Keratinocyte (primary cell): ENCODE results near the gene GP5. TPM values are rescaled to one million over a fixed set of nuclear protein-coding genes. Genes with fewer than 3 reads are reported as not detected.

Experiments
- DNase-seq: peaks from one replicate; pipeline ENCODE4 v3.0.0-alpha.2; 2011; ENCODE audit warnings: low read depth, missing footprints, low spot score
- FAIRE-seq: peaks from 2 replicates; lab custom pipeline; 2011; peaks lifted over from hg19 to GRCh38; lab: Jason Lieb, UNC
- H2AFZ ChIP-seq: 2 replicates; pipeline ENCODE4 v1.6.0; 2012; ENCODE audit warnings: low read length, control low read depth, inconsistent platforms; ENCODE audit not compliant: control insufficient read depth
- H3K27ac ChIP-seq: 2 replicates; pipeline ENCODE4 v1.5.1; 2011; ENCODE audit warnings: low read length; ENCODE audit not compliant: control insufficient read depth, insufficient read depth
- H3K27me3 ChIP-seq: 3 replicates; pipeline ENCODE4 v1.6.0; 2011; ENCODE audit warnings: low read length; ENCODE audit not compliant: control insufficient read depth, insufficient read depth; ENCODE audit errors: extremely low read depth
- H3K36me3 ChIP-seq, 2 experiments: 2 replicates in 1 of 2; 3 replicates in 1 of 2; pipeline ENCODE4 v1.5.1; 2011; ENCODE audit warnings: low read length in 2 of 2, mild to moderate bottlenecking in 1 of 2; ENCODE audit not compliant: control insufficient read depth in 2 of 2, insufficient read depth in 2 of 2; ENCODE audit errors: extremely low read depth in 1 of 2
- H3K4me1 ChIP-seq: 3 replicates; pipeline ENCODE4 v1.5.1; 2011; ENCODE audit warnings: low read length; ENCODE audit not compliant: control insufficient read depth, insufficient read depth; ENCODE audit errors: extremely low read depth
- H3K4me2 ChIP-seq: 3 replicates; pipeline ENCODE4 v1.6.0; 2011; ENCODE audit warnings: low read depth, low read length; ENCODE audit not compliant: control insufficient read depth, insufficient read depth; ENCODE audit errors: extremely low read depth
- H3K4me3 ChIP-seq, 3 experiments: fragments of 200-600 bp in 1 of 3; sonication (generic) in 1 of 3; 2 replicates in 2 of 3; 3 replicates in 1 of 3; pipeline ENCODE4 v1.5.1; 2011 to 2016; ENCODE audit warnings: low read length in 3 of 3, mild to moderate bottlenecking in 3 of 3, control low read depth in 2 of 3, inconsistent platforms in 1 of 3, low read depth in 1 of 3, mixed read lengths in 1 of 3, mixed run types in 1 of 3, moderate library complexity in 1 of 3; ENCODE audit not compliant: control insufficient read depth in 2 of 3, insufficient read depth in 2 of 3; ENCODE audit errors: extremely low read depth in 1 of 3
- H3K79me2 ChIP-seq: 2 replicates; pipeline ENCODE4 v1.6.0; 2012; ENCODE audit warnings: low read length; ENCODE audit not compliant: control insufficient read depth, insufficient read depth
- H3K9ac ChIP-seq: 3 replicates; pipeline ENCODE4 v1.6.0; 2011; ENCODE audit warnings: low read length; ENCODE audit not compliant: control insufficient read depth, insufficient read depth; ENCODE audit errors: extremely low read depth
- H3K9me1 ChIP-seq: 3 replicates; pipeline ENCODE4 v1.6.0; 2011; ENCODE audit warnings: low read length; ENCODE audit not compliant: control insufficient read depth, insufficient read depth; ENCODE audit errors: extremely low read depth
- H3K9me3 ChIP-seq: 2 replicates; pipeline ENCODE4 v1.5.1; 2012; ENCODE audit warnings: low read depth, low read length; ENCODE audit not compliant: control insufficient read depth
- H4K20me1 ChIP-seq: 3 replicates; pipeline ENCODE4 v1.6.0; 2011; ENCODE audit warnings: low read length; ENCODE audit not compliant: control insufficient read depth, insufficient read depth; ENCODE audit errors: extremely low read depth
- EZH2 ChIP-seq: IDR thresholded peaks from one replicate; pipeline ENCODE4 v1.6.1; 2012; ENCODE audit warnings: inconsistent platforms, mild to moderate bottlenecking, low read length, moderate library complexity
- dilution Hi-C: fragments of 300-500 bp; cut with MboI; formaldehyde crosslinking; loops from one replicate; pipeline ENCODE4 v1.7.0; 2020; ENCODE audit warnings: low sequenced_read_pairs; ENCODE audit not compliant: extremely low pct_ligation_motif_present
- polyA plus RNA-seq, 5 experiments: library from polyadenylated mRNA; depleted of rRNA in 3 of 5; stranded (reverse) in 3 of 5; stranded (forward) in 1 of 5; unstranded in 1 of 5; fragments of >200 nt; gene quantifications; 1 replicate in 1 of 5; 2 replicates in 3 of 5; 3 replicates in 1 of 5; pipeline versions ENCODE4 v1.2.1 to v1.2.3, GENCODE V29; 2011 to 2012; ENCODE audit warnings: missing spikeins in 2 of 5, low read depth in 1 of 5, low replicate concordance in 1 of 5
- TF ChIP-seq, protein P1 (sequence below), 3 experiments: IDR thresholded peaks in 1 of 3; conservative IDR thresholded peaks in 1 of 3; optimal IDR thresholded peaks in 1 of 3; 2 replicates in 2 of 3; 3 replicates in 1 of 3; pipeline versions ENCODE3 to v1.5.1; 2011; ENCODE audit warnings: low read length in 3 of 3, mild to moderate bottlenecking in 3 of 3, moderate library complexity in 2 of 3, control low read depth in 1 of 3, inconsistent platforms in 1 of 3; ENCODE audit not compliant: insufficient read depth in 2 of 3; ENCODE audit errors: extremely low read depth in 1 of 3

Gene GP5
- polyA plus RNA-seq, 1 donor (not counting 4 experiments of a cell fraction or from before 2014, with no cell fraction given), result 0.04 TPM

DNA sequence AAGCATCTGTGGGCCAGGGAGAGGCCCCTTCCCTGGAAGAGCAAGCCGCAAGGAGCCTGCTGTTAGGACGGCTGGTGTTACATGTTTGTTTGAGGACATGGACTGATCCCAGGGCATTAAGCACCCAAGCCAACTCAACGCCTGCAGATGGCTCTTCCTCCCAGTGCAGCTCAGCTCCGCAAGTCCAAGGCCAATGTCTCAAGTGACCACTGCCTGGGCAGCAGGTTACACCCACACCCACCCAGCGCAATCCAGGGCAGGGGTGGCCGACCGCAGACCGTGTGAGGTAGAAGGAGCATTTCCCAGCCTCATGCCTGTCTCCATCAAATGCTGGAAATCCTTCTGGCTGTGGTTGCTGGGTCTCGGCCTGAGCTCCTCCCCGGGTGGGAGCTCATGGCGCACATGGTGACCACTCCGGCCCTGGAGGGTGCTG lies 14.5 kb downstream of the GP5 start:
- Histone ChIP-seq H3K9ac (no peak overlapping the region), H3K27me3 (peaks cover 20% of the 10 kb centered on the region), H3K36me3 (no peaks in the 10 kb centered on the region), H3K79me2 (no peaks in the 10 kb centered on the region), H3K4me1 (no peaks in the 10 kb centered on the region), H3K4me3 (no peak overlapping the region), H2AFZ (no peak overlapping the region), H3K27ac (no peak overlapping the region), H3K9me1 (no peaks in the 10 kb centered on the region), H3K4me2 (no peak overlapping the region), H4K20me1 (no peaks in the 10 kb centered on the region), H3K9me3 (no peaks in the 10 kb centered on the region)
- dilution Hi-C loops, result no loop called here
- no peak for TF ChIP-seq EZH2
- TF ChIP-seq, protein P1, sequence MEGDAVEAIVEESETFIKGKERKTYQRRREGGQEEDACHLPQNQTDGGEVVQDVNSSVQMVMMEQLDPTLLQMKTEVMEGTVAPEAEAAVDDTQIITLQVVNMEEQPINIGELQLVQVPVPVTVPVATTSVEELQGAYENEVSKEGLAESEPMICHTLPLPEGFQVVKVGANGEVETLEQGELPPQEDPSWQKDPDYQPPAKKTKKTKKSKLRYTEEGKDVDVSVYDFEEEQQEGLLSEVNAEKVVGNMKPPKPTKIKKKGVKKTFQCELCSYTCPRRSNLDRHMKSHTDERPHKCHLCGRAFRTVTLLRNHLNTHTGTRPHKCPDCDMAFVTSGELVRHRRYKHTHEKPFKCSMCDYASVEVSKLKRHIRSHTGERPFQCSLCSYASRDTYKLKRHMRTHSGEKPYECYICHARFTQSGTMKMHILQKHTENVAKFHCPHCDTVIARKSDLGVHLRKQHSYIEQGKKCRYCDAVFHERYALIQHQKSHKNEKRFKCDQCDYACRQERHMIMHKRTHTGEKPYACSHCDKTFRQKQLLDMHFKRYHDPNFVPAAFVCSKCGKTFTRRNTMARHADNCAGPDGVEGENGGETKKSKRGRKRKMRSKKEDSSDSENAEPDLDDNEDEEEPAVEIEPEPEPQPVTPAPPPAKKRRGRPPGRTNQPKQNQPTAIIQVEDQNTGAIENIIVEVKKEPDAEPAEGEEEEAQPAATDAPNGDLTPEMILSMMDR (optimal IDR thresholded peaks at IDR 0.05 in 1 of 3, IDR thresholded peaks at IDR 0.05 in 1 of 3, conservative IDR thresholded peaks at IDR 0.05 in 1 of 3; ENCODE audit: extremely low read depth in 1 of 3, insufficient read depth in 2 of 3, low read length in 3 of 3), result no peak
- FAIRE-seq, result no peak
- no peak for DNase-seq

GRCh38 chr3:194384156-194384555 lies 14.9 kb downstream of the GP5 start:
- Histone ChIP-seq H3K27ac (no peak overlapping the region), H3K4me1 (no peaks in the 10 kb centered on the region), H3K4me3 (no peak overlapping the region), H3K27me3 (peaks cover 24% of the 10 kb centered on the region), H3K9ac (no peak overlapping the region), H3K4me2 (no peak overlapping the region), H3K9me1 (no peaks in the 10 kb centered on the region), H4K20me1 (no peaks in the 10 kb centered on the region), H3K36me3 (no peaks in the 10 kb centered on the region), H3K79me2 (no peaks in the 10 kb centered on the region), H3K9me3 (no peaks in the 10 kb centered on the region), H2AFZ (no peak overlapping the region)
- TF ChIP-seq, protein P1 (optimal IDR thresholded peaks at IDR 0.05 in 1 of 3, IDR thresholded peaks at IDR 0.05 in 1 of 3, conservative IDR thresholded peaks at IDR 0.05 in 1 of 3; ENCODE audit: extremely low read depth in 1 of 3, insufficient read depth in 2 of 3, low read length in 3 of 3), result no peak
- TF ChIP-seq EZH2, result no peak
- FAIRE-seq (no peak), DNase-seq (no peak)
- dilution Hi-C loops, result no loop called here
